ENCODE measurements around the gene HDLBP.
"Not testable (repeated sequence)": the region's sequence is repeated elsewhere in the genome, so short reads cannot be mapped to it uniquely, and the experiment has no call there.

Gene HDLBP

GRCh38 chr2:241310917-241311566 is 4.4 kb downstream of the HDLBP start:
- no peak for FAIRE-seq
- DNase-seq (ENCODE audit: extremely low spot score, insufficient read length, low read depth): no peak

GRCh38 chr2:241309684-241310117 is 5.8 kb downstream of the HDLBP start:
- DNase-seq (ENCODE audit: extremely low spot score, insufficient read length, low read depth): peak; percentile 39

GRCh38 chr2:241308832-241309500 is 6.5 kb downstream of the HDLBP start:
- FAIRE-seq: no peak
- no peak for DNase-seq (ENCODE audit: extremely low spot score, insufficient read length, low read depth)

More at GRCh38 chr2:241309684-241310117, 5.8 kb downstream of the HDLBP start:
- FAIRE-seq: peak; percentile 94

DNA sequence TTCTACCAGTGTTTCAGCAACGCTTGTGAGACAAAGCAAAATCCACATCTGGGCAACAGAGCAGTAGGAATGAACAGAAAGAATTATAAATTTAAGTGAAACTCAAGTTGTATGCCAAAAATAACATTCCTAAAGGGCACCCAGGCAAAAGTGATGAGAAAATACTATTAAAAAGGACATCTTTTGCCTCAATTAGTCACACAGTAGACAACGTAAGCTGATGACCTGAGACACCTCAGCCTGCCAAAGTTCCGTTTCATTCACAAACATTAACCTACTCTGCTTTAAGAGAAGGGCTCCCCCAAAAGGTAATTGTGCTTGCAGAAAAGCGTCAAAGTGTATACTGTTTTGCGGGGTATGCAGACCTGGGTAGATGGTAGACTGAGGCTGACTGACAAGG is 7.2 kb downstream of the HDLBP start:
- no peak for DNase-seq (ENCODE audit: extremely low spot score, insufficient read length, low read depth)
- FAIRE-seq: no peak

GRCh38 chr2:241307055-241307454 is 8.4 kb downstream of the HDLBP start:
- FAIRE-seq (no peak), DNase-seq (ENCODE audit: extremely low spot score, insufficient read length, low read depth) (no peak)

DNA sequence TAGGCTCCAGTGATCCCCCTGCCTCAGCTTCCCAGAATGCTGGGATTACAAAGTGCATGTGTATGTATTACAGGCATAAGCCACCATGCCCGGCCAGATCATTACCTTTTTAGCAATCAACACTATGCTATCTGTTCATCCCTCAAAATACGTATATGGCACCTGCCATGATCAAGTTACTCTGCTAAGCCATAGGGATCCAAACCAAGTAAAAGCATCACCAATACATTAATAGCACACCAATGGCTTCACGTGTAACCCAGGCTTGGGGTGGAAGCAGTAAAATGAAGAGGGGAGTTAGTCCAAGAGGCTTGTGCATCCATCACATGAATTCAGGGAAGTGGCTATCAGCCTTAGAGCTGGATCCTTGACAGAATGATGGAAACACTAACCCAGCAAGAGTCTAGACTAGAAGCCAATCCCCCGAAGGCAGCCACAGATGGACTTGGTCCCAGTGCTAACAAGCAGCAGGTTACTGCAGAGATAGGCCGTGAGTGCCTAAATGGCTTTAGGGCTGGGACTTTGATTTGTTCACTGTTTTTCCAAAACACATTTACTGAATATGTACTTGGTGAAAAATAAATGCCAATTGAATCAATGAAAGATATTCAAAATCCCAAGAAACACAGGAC is 11.3 kb downstream of the HDLBP start:
- no peak for FAIRE-seq
- no peak for DNase-seq (ENCODE audit: extremely low spot score, insufficient read length, low read depth)

DNA sequence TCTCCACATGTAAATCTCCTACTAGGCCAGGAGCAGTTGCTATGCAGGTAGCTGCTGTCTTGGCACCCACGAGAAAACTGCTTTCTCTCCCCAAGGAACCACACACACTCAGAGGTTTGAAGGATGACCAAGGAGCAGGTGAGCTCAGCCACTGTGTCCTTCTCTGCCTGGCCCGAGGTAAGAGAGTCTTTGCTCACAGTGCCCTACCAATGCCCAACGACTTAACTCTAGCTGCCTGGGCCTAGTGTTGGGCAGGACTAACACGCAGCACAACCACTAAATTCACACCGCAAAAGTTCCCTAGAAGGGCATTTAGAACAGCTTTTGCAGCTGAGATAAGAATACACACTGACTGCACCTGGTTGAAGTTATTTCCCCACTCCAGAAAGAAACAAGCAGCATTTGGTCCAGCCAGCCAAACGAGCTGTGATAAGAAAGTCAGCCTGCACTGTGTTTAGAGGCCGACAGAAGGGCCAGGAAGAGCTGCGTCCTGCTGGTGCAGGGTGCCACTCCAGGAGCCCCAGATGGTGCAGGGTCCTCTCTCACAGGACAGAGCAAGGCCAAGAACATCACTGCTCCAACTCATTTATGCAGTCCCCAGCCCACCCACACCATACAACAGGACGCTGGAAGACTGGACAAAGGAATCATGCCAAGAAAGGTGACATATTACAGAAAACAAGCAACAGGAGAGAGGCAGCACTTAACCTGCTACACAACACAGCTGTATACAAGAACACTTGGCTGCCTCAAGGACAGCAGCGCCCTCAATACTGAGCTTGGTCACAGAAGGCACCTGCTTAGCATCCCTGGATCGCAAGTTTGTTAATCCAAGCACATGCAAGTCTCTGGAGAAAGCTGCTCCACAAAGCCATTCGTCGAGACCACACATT is 12.5 kb downstream of the HDLBP start:
- DNase-seq (ENCODE audit: extremely low spot score, insufficient read length, low read depth): no peak
- FAIRE-seq: no peak

GRCh38 chr2:241302083-241302482 is 13.4 kb downstream of the HDLBP start:
- DNase-seq (ENCODE audit: extremely low spot score, insufficient read length, low read depth) (no peak), FAIRE-seq (no peak)

- FAIRE-seq (no peak), DNase-seq (ENCODE audit: extremely low spot score, insufficient read length, low read depth) (no peak)
Measured at GRCh38 chr2:241300000-241300399, 15.5 kb downstream of the HDLBP start.

- FAIRE-seq (no peak), DNase-seq (ENCODE audit: extremely low spot score, insufficient read length, low read depth) (no peak)
Measured at GRCh38 chr2:241298673-241299072, 16.8 kb downstream of the HDLBP start.

- no peak for DNase-seq (ENCODE audit: extremely low spot score, insufficient read length, low read depth)
- no peak for FAIRE-seq
Measured at GRCh38 chr2:241296767-241297166, 18.7 kb downstream of the HDLBP start.

DNA sequence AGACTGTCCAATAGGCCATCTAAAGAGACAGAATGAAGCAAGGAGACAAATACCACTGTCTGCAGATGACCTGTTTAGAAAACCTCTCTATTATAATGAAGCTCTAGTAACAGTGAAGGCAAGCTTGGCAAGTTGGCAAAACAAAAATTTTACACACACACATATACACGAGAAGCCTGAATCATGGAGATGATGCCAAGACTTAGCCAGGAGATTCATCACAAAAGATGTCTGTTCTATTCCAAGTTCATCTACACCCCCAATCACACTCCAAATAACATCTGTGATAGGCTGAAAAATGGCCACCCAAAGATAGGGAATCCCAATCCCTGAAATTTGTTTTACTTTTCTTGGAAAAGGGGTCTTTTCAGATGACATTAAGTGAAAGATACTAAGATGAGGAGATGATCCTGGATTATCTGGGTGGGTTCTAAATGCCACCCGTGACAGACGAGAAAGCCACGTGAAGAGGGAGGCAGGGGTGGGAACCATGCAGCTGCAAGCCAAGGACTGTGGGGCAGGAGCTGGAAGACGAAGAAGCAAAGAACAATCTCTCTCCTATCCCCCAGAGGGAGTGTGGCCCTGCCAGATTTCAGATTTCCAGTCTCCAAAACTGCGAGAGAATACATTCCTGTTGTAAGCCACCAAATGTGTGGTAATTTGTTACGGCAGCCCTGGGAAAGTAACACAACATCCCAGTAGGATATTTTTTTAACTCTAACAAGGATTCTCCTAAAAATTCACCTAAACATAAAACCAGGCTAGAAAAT is 20.0 kb downstream of the HDLBP start:
- FAIRE-seq (no peak), DNase-seq (ENCODE audit: extremely low spot score, insufficient read length, low read depth) (no peak)

DNA sequence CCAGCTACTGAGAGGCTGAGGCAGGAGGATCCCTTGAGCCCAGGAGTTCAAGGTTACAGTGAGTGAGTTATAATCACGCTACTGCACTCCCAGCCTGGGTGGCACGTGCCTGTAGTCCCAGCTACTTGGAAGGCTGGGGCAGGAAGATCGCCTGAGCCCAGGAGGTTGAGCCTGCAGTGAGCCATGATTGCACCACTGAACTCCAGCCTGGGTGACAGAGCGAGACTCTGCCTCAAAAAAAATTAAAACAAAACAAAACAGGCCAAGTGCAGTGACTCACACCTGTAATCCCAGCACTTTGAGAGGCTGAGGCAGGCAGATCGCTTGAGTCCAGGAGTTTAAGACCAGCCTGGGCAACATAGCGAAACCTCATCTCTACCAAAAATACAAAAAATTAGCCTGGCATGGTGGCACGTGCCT is 22.1 kb downstream of the HDLBP start:
- not testable (repeated sequence) for DNase-seq (ENCODE audit: extremely low spot score, insufficient read length, low read depth); FAIRE-seq

DNA sequence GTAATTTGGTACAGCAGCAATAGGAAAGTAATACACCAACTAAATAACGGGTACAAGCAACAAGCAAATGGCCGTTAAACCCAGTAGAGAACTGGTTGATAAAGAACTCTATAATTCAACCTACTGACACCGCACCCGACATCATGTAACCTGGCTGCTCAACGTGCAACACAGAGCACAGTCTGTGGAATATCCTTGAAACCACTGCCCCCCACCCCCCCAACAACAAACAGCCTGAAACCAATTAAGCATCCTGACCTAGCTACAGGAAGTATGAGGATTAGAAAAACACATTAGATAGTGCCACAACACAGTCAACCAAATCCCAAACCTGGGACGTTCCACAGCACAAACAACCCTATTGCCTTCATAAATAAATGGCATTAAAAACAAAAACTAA is 23.5 kb downstream of the HDLBP start:
- no peak for DNase-seq (ENCODE audit: extremely low spot score, insufficient read length, low read depth)
- no peak for FAIRE-seq

DNA sequence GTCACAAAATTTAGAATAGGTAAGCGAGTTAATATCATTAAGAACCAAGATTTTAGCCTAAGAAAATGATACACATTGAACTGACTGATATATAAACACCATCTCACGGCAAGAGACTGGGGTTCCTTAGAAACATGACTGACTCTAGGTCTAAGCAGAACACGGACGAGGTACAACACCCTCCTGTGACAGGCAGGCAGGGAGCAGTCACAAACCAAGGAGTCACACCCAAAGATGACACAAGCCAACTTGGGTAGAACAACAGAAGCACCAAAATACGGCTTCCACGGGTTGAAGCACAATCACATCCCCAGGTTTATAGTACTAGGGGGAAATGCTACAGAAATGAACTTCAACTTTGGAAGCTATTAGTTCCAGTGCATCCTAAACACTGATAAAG is 24.3 kb downstream of the HDLBP start:
- DNase-seq (ENCODE audit: extremely low spot score, insufficient read length, low read depth) (no peak), FAIRE-seq (no peak)

GRCh38 chr2:241289597-241289996 is 25.9 kb downstream of the HDLBP start:
- no peak for DNase-seq (ENCODE audit: extremely low spot score, insufficient read length, low read depth)
- no peak for FAIRE-seq

GRCh38 chr2:241289053-241289452 is 26.4 kb downstream of the HDLBP start:
- FAIRE-seq (no peak), DNase-seq (ENCODE audit: extremely low spot score, insufficient read length, low read depth) (no peak)

- FAIRE-seq: no peak
- DNase-seq (ENCODE audit: extremely low spot score, insufficient read length, low read depth): no peak
Measured at GRCh38 chr2:241288324-241288888, 27.1 kb downstream of the HDLBP start.

GRCh38 chr2:241286348-241287090 is 29.0 kb downstream of the HDLBP start:
- DNase-seq (ENCODE audit: extremely low spot score, insufficient read length, low read depth) (no peak), FAIRE-seq (no peak)
